ENCODE results near the gene PTPN14.

DNA sequence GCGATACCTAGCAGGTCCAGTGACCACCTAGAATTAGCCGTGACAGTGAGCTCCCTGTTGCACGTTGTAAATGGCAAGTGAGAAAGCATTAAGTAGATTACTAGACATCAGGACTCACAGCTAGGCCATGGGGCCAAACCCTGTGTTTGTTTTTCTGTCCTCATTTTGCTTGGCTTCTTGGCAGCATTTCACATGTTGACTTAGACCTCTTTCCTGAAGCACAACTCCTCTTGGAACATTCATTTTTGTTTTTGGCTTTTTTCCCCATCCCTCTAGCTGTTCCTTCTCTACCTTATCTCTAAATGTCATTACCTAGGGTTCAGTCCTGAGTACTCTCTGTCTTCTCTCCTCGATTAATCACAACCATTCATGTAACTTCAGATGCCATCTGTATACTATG is 16.9 kb upstream of the PTPN14 start:
- TF ChIP-seq CTCF (conservative IDR thresholded peaks at IDR 0.05; ENCODE audit: low read depth in 2 of 2): no peak
- TF ChIP-seq EZH2 (IDR thresholded peaks at IDR 0.05; ENCODE audit: low read depth, unreplicated experiment): no peak
- TF ChIP-seq, protein P1, sequence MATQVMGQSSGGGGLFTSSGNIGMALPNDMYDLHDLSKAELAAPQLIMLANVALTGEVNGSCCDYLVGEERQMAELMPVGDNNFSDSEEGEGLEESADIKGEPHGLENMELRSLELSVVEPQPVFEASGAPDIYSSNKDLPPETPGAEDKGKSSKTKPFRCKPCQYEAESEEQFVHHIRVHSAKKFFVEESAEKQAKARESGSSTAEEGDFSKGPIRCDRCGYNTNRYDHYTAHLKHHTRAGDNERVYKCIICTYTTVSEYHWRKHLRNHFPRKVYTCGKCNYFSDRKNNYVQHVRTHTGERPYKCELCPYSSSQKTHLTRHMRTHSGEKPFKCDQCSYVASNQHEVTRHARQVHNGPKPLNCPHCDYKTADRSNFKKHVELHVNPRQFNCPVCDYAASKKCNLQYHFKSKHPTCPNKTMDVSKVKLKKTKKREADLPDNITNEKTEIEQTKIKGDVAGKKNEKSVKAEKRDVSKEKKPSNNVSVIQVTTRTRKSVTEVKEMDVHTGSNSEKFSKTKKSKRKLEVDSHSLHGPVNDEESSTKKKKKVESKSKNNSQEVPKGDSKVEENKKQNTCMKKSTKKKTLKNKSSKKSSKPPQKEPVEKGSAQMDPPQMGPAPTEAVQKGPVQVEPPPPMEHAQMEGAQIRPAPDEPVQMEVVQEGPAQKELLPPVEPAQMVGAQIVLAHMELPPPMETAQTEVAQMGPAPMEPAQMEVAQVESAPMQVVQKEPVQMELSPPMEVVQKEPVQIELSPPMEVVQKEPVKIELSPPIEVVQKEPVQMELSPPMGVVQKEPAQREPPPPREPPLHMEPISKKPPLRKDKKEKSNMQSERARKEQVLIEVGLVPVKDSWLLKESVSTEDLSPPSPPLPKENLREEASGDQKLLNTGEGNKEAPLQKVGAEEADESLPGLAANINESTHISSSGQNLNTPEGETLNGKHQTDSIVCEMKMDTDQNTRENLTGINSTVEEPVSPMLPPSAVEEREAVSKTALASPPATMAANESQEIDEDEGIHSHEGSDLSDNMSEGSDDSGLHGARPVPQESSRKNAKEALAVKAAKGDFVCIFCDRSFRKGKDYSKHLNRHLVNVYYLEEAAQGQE (IDR thresholded peaks at IDR 0.05; ENCODE audit: unreplicated experiment): no peak
- TF ChIP-seq POLR2AphosphoS5 (IDR thresholded peaks at IDR 0.05; ENCODE audit: low read depth): no peak
- TF ChIP-seq EZH2phosphoT487 (IDR thresholded peaks at IDR 0.05; ENCODE audit: unreplicated experiment): no peak
- TF ChIP-seq, protein P2, sequence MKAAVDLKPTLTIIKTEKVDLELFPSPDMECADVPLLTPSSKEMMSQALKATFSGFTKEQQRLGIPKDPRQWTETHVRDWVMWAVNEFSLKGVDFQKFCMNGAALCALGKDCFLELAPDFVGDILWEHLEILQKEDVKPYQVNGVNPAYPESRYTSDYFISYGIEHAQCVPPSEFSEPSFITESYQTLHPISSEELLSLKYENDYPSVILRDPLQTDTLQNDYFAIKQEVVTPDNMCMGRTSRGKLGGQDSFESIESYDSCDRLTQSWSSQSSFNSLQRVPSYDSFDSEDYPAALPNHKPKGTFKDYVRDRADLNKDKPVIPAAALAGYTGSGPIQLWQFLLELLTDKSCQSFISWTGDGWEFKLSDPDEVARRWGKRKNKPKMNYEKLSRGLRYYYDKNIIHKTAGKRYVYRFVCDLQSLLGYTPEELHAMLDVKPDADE (IDR thresholded peaks at IDR 0.05): no peak
- TF ChIP-seq CREB1 (CRISPR knock-in tag; IDR thresholded peaks at IDR 0.05; ENCODE audit: low read depth): no peak
- TF ChIP-seq ZNF331 (CRISPR knock-in tag; IDR thresholded peaks at IDR 0.05; ENCODE audit: low read depth): no peak

All from GM23338 (cell line).